GM12878 (cell line): Measurements from ENCODE around the gene KCNJ12. TPM values are rescaled to one million over a fixed set of nuclear protein-coding genes. Genes with fewer than 3 reads are reported as not detected.

Experiments used
- ATAC-seq: fragments of 200-7000 bp; cut with Tn5 transposase; 3 replicates; pipeline ENCODE4 v1.9.1; 2020; ENCODE audit warnings: mild to moderate bottlenecking, moderate library complexity
- BruUV-seq: library from RNA; stranded (reverse); fragments of 400-500 nt; replicated peaks from 2 replicates; lab custom pipeline; 2021; lab: Mats Ljungman, UMichigan
- CTCF ChIA-PET: fragments of 300-600 bp; sonication (Branson Sonifier 250); formaldehyde crosslinking; extraction: SDS; loops from one replicate; lab custom pipeline; 2021; ENCODE audit warnings: inconsistent platforms; lab: Yijun Ruan, JAX
- POLR2A ChIA-PET: fragments of 350-600 bp; formaldehyde crosslinking; extraction: SDS; loops from one replicate; lab custom pipeline; 2021; ENCODE audit warnings: inconsistent platforms; lab: Charles Lee
- RAD21 ChIA-PET: fragments of 300-600 bp; sonication (Branson Sonifier 250); formaldehyde crosslinking; loops from one replicate; lab custom pipeline; 2023; ENCODE audit warnings: antibody characterized with exemption; ENCODE audit not compliant: unreplicated experiment; lab: Charles Lee
- SMC1A ChIA-PET: fragments of 300-600 bp; sonication (Branson Sonifier 250); formaldehyde crosslinking; loops from one replicate; lab custom pipeline; 2023; ENCODE audit not compliant: unreplicated experiment, uncharacterized antibody; lab: Charles Lee
- DNase-seq: peaks from one replicate; pipeline ENCODE4 v3.0.0-alpha.2; 2011; ENCODE audit warnings: low read depth, low spot score
- FAIRE-seq: peaks from 3 replicates; lab custom pipeline; 2011; peaks lifted over from hg19 to GRCh38; lab: Jason Lieb, UNC
- H2AFZ ChIP-seq: 2 replicates; pipeline ENCODE4 v1.6.0; 2011; ENCODE audit warnings: low read depth, low read length, control low read depth; ENCODE audit not compliant: control insufficient read depth
- H3K27ac ChIP-seq: 2 replicates; pipeline ENCODE4 v1.5.1; 2011; ENCODE audit warnings: control low read depth; ENCODE audit not compliant: control insufficient read depth, insufficient read depth
- H3K27me3 ChIP-seq, 2 experiments: replicated peaks in 1 of 2; 2 replicates each; pipeline versions ENCODE4 v1.6.0 to v1.6.1; 2011; ENCODE audit warnings: low read length in 1 of 2; ENCODE audit not compliant: control insufficient read depth in 2 of 2, insufficient read depth in 2 of 2
- H3K36me3 ChIP-seq, 2 experiments: 2 replicates each; pipeline ENCODE4 v1.5.1; 2011; ENCODE audit warnings: low read length in 1 of 2; ENCODE audit not compliant: control insufficient read depth in 2 of 2, insufficient read depth in 2 of 2
- H3K4me1 ChIP-seq: 2 replicates; pipeline ENCODE4 v1.6.1; 2011; ENCODE audit warnings: mild to moderate bottlenecking, low read length, moderate library complexity, mixed read lengths; ENCODE audit not compliant: control insufficient read depth, insufficient read depth
- H3K4me2 ChIP-seq: 2 replicates; pipeline ENCODE4 v1.6.0; 2011; ENCODE audit warnings: control low read depth; ENCODE audit not compliant: control insufficient read depth, insufficient read depth
- H3K4me3 ChIP-seq: fragments of 200-600 bp; sonication (generic); 2 replicates; pipeline ENCODE4 v1.5.1; 2016
- H3K79me2 ChIP-seq: 2 replicates; pipeline ENCODE4 v1.6.0; 2011; ENCODE audit warnings: low read length; ENCODE audit not compliant: control insufficient read depth, insufficient read depth
- H3K9ac ChIP-seq: 2 replicates; pipeline ENCODE4 v1.8.0; 2011; ENCODE audit warnings: low read length, control low read depth, mixed read lengths; ENCODE audit not compliant: control insufficient read depth, insufficient read depth
- H3K9me3 ChIP-seq: replicated peaks from 3 replicates; pipeline ENCODE4 v1.5.1; 2011; ENCODE audit warnings: mild to moderate bottlenecking, low read length; ENCODE audit not compliant: control insufficient read depth, insufficient read depth
- H4K20me1 ChIP-seq: 2 replicates; pipeline ENCODE4 v1.6.0; 2011; ENCODE audit not compliant: control insufficient read depth, insufficient read depth
- ATF2 ChIP-seq: IDR thresholded peaks from 2 replicates; pipeline ENCODE4 v1.6.1; 2012; ENCODE audit warnings: low read length, inconsistent platforms
- BCL11A ChIP-seq: IDR thresholded peaks from 2 replicates; pipeline ENCODE4 v1.6.1; 2011; ENCODE audit warnings: low read depth, low read length
- BHLHE40 ChIP-seq, 2 experiments: fragments of 450-650 bp in 1 of 2; IDR thresholded peaks; 2 replicates each; pipeline ENCODE4 v1.6.1; 2011 to 2017; ENCODE audit warnings: low read depth in 2 of 2, borderline replicate concordance in 1 of 2, improper control_type of control experiment in 1 of 2, low read length in 1 of 2, mild to moderate bottlenecking in 1 of 2
- ESRRA ChIP-seq: IDR thresholded peaks from 2 replicates; pipeline ENCODE4 v1.6.1; 2012; ENCODE audit warnings: mild to moderate bottlenecking, low read length, improper control_type of control experiment
- FOS ChIP-seq: IDR thresholded peaks from 3 replicates; pipeline ENCODE4 v1.6.1; 2011; ENCODE audit warnings: borderline replicate concordance; ENCODE audit not compliant: insufficient read length; ENCODE audit errors: extremely low read depth
- GATAD2B ChIP-seq: fragments of 450-650 bp; conservative IDR thresholded peaks from 2 replicates; pipeline ENCODE4 v1.6.1; 2017; ENCODE audit warnings: low read depth, mild to moderate bottlenecking, moderate library complexity
- KLF5 ChIP-seq: fragments of 450-650 bp; IDR thresholded peaks from 2 replicates; pipeline ENCODE4 v1.6.1; 2014; ENCODE audit warnings: mild to moderate bottlenecking; ENCODE audit not compliant: partially characterized antibody
- MEF2A ChIP-seq: IDR thresholded peaks from 2 replicates; pipeline ENCODE4 v1.6.1; 2011; ENCODE audit warnings: low read depth, mild to moderate bottlenecking, low read length, moderate library complexity; ENCODE audit not compliant: insufficient read depth
- NFIC ChIP-seq: IDR thresholded peaks from 2 replicates; pipeline ENCODE4 v1.6.1; 2012; ENCODE audit warnings: low read depth, mild to moderate bottlenecking, inconsistent platforms, low read length, moderate library complexity
- PAX8 ChIP-seq: fragments of 450-650 bp; IDR thresholded peaks from 2 replicates; pipeline ENCODE4 v1.6.1; 2017; ENCODE audit warnings: mild to moderate bottlenecking, moderate library complexity
- POLR2AphosphoS2 ChIP-seq: IDR thresholded peaks from 2 replicates; pipeline ENCODE4 v1.6.1; 2011; ENCODE audit warnings: low read depth, mild to moderate bottlenecking, low read length, improper control_type of control experiment, moderate library complexity
- RAD21 ChIP-seq: IDR thresholded peaks from 2 replicates; pipeline ENCODE4 v1.6.1; 2011; ENCODE audit warnings: mild to moderate bottlenecking, low read depth, low read length, moderate library complexity; ENCODE audit not compliant: insufficient read depth
- RBBP5 ChIP-seq: fragments of 200-600 bp; sonication (generic); conservative IDR thresholded peaks from 2 replicates; pipeline ENCODE4 v1.6.1; 2016
- STAT3 ChIP-seq: IDR thresholded peaks from 2 replicates; pipeline ENCODE4 v1.6.1; 2011; ENCODE audit warnings: low read depth, low read length, improper control_type of control experiment
- YY1 ChIP-seq: IDR thresholded peaks from 2 replicates; pipeline ENCODE4 v1.6.1; 2011; ENCODE audit warnings: low read depth, mild to moderate bottlenecking, low read length
- ZBTB11 ChIP-seq: fragments of 450-650 bp; formaldehyde crosslinking; IDR thresholded peaks from 2 replicates; pipeline ENCODE4 v1.5.0; 2022; ENCODE audit warnings: mild to moderate bottlenecking, missing genetic modification characterization
- ZNF384 ChIP-seq: IDR thresholded peaks from 2 replicates; pipeline ENCODE4 v1.6.1; 2012; ENCODE audit warnings: low read depth, mild to moderate bottlenecking, low read length, improper control_type of control experiment, borderline replicate concordance
- WGBS: methylation state at CpG from one replicate; pipeline ENCODE4 v1.1.6; 2016; ENCODE audit warnings: low lambda C conversion rate; ENCODE audit not compliant: insufficient replicate concordance, insufficient coverage; ENCODE audit errors: missing lambda C conversion rate; 5-methylcytosine and 5-hydroxymethylcytosine counted together
- in situ Hi-C: fragments of 300-500 bp; cut with MboI; formaldehyde crosslinking; loops from 9 replicates; pipeline ENCODE4 v1.14.3; 2018; ENCODE audit warnings: mixed read lengths
- intact Hi-C: fragments of 100-400 bp; cut with micrococcal nuclease; formaldehyde crosslinking; loops from one replicate; pipeline ENCODE4 v1.14.2; 2022; ENCODE audit not compliant: unreplicated experiment
- polyA plus RNA-seq, 11 experiments: library from polyadenylated mRNA; depleted of rRNA in 4 of 11; unstranded in 6 of 11; stranded (reverse) in 5 of 11; fragments of >200 nt; fragmentation: Nextera tagmentation in 4 of 11; fragmentation: Illumina TruSeq in 1 of 11; extraction: Ambion mirVana in 4 of 11; extraction: Trizol in 1 of 11; gene quantifications; 1 replicate in 1 of 11; 2 replicates in 10 of 11; pipeline versions ENCODE4 v1.2.1 to v1.2.3, GENCODE V29; 2011 to 2016; ENCODE audit warnings: inconsistent platforms in 2 of 11, missing spikeins in 2 of 11, low read depth in 1 of 11
- total RNA-seq, 4 experiments: library from RNA; depleted of rRNA in 3 of 4; stranded (reverse); fragments of >200 nt in 3 of 4; fragmentation: Illumina TruSeq in 1 of 4; extraction: Trizol in 1 of 4; gene quantifications; 2 replicates each; pipeline versions ENCODE4 v1.2.1 to v1.2.3, GENCODE V29; 2013 to 2021

The KCNJ12 gene
- total and polyA plus RNA-seq, 10 of the 15 experiments (the other 5 are each of a cell fraction or from before 2014, with no cell fraction given): 0.04 to 0.21 (median 0.09) TPM; not detected in 3

GRCh38 chr17:21330436-21331160 is 45.6 kb upstream of the KCNJ12 start:
- Histone ChIP-seq H3K9me3 (no peaks in the 10 kb centered on the region; the same call in 1 of the 3 replicates), H3K79me2 (no peaks in the 10 kb centered on the region), H3K4me2 (no peak overlapping the region), H3K27me3 (no peaks in the 10 kb centered on the region), H3K9ac (no peak overlapping the region), H3K36me3 (no peaks in the 10 kb centered on the region), H4K20me1 (no peaks in the 10 kb centered on the region), H3K4me3 (no peak overlapping the region), H3K27ac (no peak overlapping the region), H3K4me1 (no peaks in the 10 kb centered on the region), H2AFZ (no peak overlapping the region)
- ChIA-PET CTCF (no interaction called here), RAD21 (no interaction called here), SMC1A (no interaction called here), POLR2A (no interaction called here)
- WGBS: 49% methylated on average over 9 of the region's 9 CpGs
- BruUV-seq: no TSS peak
- in situ Hi-C loops: no loop called here
- DNase-seq (no peak), FAIRE-seq (no peak), ATAC-seq (no peak)
- TF ChIP-seq NFIC (no peak), STAT3 (no peak), RBBP5 (no peak), ZBTB11 (no peak), BCL11A (no peak), KLF5 (no peak), MEF2A (no peak), PAX8 (no peak), ESRRA (no peak), RAD21 (no peak), BHLHE40 (IDR thresholded peaks at IDR 0.05; ENCODE audit: borderline replicate concordance in 1 of 2, low read depth in 2 of 2, low read length in 1 of 2) (no peak), YY1 (no peak), ATF2 (no peak), POLR2AphosphoS2 (no peak), FOS (no peak), GATAD2B (no peak), ZNF384 (no peak)
- intact Hi-C loops: no loop called here
